Suprapubic skin (tissue), 4 donors: ENCODE results near the gene NTM. TPM values are rescaled to one million over a fixed set of nuclear protein-coding genes. Genes with fewer than 3 reads are reported as not detected.

ENCODE experiments used
- DNase-seq, 2 donors: peaks; one replicate each; pipeline ENCODE4 v3.0.0-alpha.2; 2019; ENCODE audit warnings: low spot score in 2 of 2
- H3K27ac ChIP-seq: fragments of 200-600 bp; sonication (generic); one replicate; pipeline ENCODE4 v1.5.1; 2019
- H3K27me3 ChIP-seq: fragments of 200-600 bp; sonication (generic); one replicate; pipeline ENCODE4 v1.5.1; 2019
- H3K36me3 ChIP-seq: fragments of 200-600 bp; sonication (generic); one replicate; pipeline ENCODE4 v1.5.1; 2019
- H3K4me1 ChIP-seq: fragments of 200-600 bp; sonication (generic); one replicate; pipeline ENCODE4 v1.5.1; 2019
- H3K4me3 ChIP-seq: fragments of 200-600 bp; sonication (generic); one replicate; pipeline ENCODE4 v1.5.1; 2019; ENCODE audit warnings: mild to moderate bottlenecking
- H3K9me3 ChIP-seq: fragments of 200-600 bp; sonication (generic); one replicate; pipeline ENCODE4 v1.5.1; 2019
- CTCF ChIP-seq, 2 donors: fragments of 200-600 bp in 1 of 2; fragments of 450-650 bp in 1 of 2; sonication (generic) in 1 of 2; IDR thresholded peaks; one replicate each; pipeline ENCODE4 v1.5.1; 2016 to 2019; ENCODE audit warnings: antibody characterized with exemption in 2 of 2, mild to moderate bottlenecking in 1 of 2, moderate library complexity in 1 of 2
- EP300 ChIP-seq: sonication (generic); formaldehyde crosslinking; IDR thresholded peaks from one replicate; pipeline ENCODE4 v1.6.1; 2017; ENCODE audit warnings: antibody characterized with exemption
- POLR2A ChIP-seq, 2 donors: fragments of 450-650 bp; IDR thresholded peaks; one replicate each; pipeline ENCODE4 v1.6.1; 2017; ENCODE audit warnings: antibody characterized with exemption in 2 of 2, mild to moderate bottlenecking in 2 of 2, moderate library complexity in 2 of 2
- POLR2AphosphoS5 ChIP-seq, 3 donors: sonication (generic); formaldehyde crosslinking; IDR thresholded peaks; one replicate each; pipeline ENCODE4 v1.6.1; 2017; ENCODE audit warnings: antibody characterized with exemption in 3 of 3
- WGBS: methylation state at CpG from one replicate; pipeline ENCODE4 v1.1.5; 2018; 5-methylcytosine and 5-hydroxymethylcytosine counted together
- total RNA-seq, 4 donors: library from RNA; depleted of rRNA; stranded (reverse); fragments of >200 nt; gene quantifications; one replicate each; pipeline ENCODE4 v1.1.0, GENCODE V29; 2016

Gene NTM
- total RNA-seq, 4 donors from 2014 or later: 0.19 to 19.1 (median 2.1) TPM

GRCh38 chr11:131884461-131885073, 514.2 kb downstream of the NTM start:
- DNase-seq: no peak
- no peaks in the 10 kb centered on the region for H3K4me1 ChIP-seq
- H3K27ac ChIP-seq: no peak overlapping the region
- no peaks in the 10 kb centered on the region for H3K36me3 ChIP-seq
- peaks cover 21% of the 10 kb centered on the region for H3K27me3 ChIP-seq
- no peak for TF ChIP-seq POLR2A (IDR thresholded peaks at IDR 0.05)
- no peak for TF ChIP-seq CTCF (IDR thresholded peaks at IDR 0.05)
- TF ChIP-seq EP300: no peak
- TF ChIP-seq POLR2AphosphoS5 (IDR thresholded peaks at IDR 0.05): no peak
- H3K4me3 ChIP-seq: no peak overlapping the region
- 70% methylated on average over 8 of the region's 8 CpGs for WGBS
- H3K9me3 ChIP-seq: no peaks in the 10 kb centered on the region

- no peaks in the 10 kb centered on the region for H3K4me1 ChIP-seq
- 85% methylated on average over 7 of the region's 7 CpGs for WGBS
- TF ChIP-seq EP300 (no peak), CTCF (IDR thresholded peaks at IDR 0.05) (no peak), POLR2AphosphoS5 (IDR thresholded peaks at IDR 0.05) (no peak), POLR2A (IDR thresholded peaks at IDR 0.05) (no peak)
- no peak overlapping the region for H3K4me3 ChIP-seq
- DNase-seq: no peak
- H3K27ac ChIP-seq: no peak overlapping the region
- H3K27me3 ChIP-seq: peaks cover 15% of the 10 kb centered on the region
- H3K9me3 ChIP-seq: no peaks in the 10 kb centered on the region
- no peaks in the 10 kb centered on the region for H3K36me3 ChIP-seq
Measured at GRCh38 chr11:131885431-131885830, 515.0 kb downstream of the NTM start.

- Histone ChIP-seq H3K27ac (no peak overlapping the region), H3K27me3 (peaks cover 9% of the 10 kb centered on the region), H3K4me1 (no peaks in the 10 kb centered on the region), H3K4me3 (no peak overlapping the region), H3K9me3 (no peaks in the 10 kb centered on the region), H3K36me3 (no peaks in the 10 kb centered on the region)
- no peak for DNase-seq
- WGBS: 84% methylated on average over 3 of the region's 3 CpGs
- TF ChIP-seq CTCF (IDR thresholded peaks at IDR 0.05): no peak
- no peak for TF ChIP-seq POLR2AphosphoS5 (IDR thresholded peaks at IDR 0.05)
- TF ChIP-seq EP300: no peak
- TF ChIP-seq POLR2A (IDR thresholded peaks at IDR 0.05): no peak
Measured at GRCh38 chr11:131886201-131886600, 515.8 kb downstream of the NTM start.

- Histone ChIP-seq H3K4me1 (no peaks in the 10 kb centered on the region), H3K27ac (no peak overlapping the region), H3K4me3 (no peak overlapping the region), H3K9me3 (no peaks in the 10 kb centered on the region), H3K27me3 (peaks cover 7% of the 10 kb centered on the region), H3K36me3 (no peaks in the 10 kb centered on the region)
- no peak for TF ChIP-seq POLR2A (IDR thresholded peaks at IDR 0.05)
- TF ChIP-seq POLR2AphosphoS5 (IDR thresholded peaks at IDR 0.05): no peak
- TF ChIP-seq CTCF (IDR thresholded peaks at IDR 0.05): no peak
- TF ChIP-seq EP300: no peak
- no peak for DNase-seq
- 68% methylated on average over 13 of the region's 13 CpGs for WGBS
Measured at GRCh38 chr11:131888230-131888855, 517.9 kb downstream of the NTM start.

- DNase-seq: no peak
- no peak for TF ChIP-seq EP300
- TF ChIP-seq POLR2A (IDR thresholded peaks at IDR 0.05): no peak
- no peak for TF ChIP-seq POLR2AphosphoS5 (IDR thresholded peaks at IDR 0.05)
- TF ChIP-seq CTCF (IDR thresholded peaks at IDR 0.05): no peak
- no peak overlapping the region for H3K27ac ChIP-seq
Measured at GRCh38 chr11:131889146-131889577, 518.7 kb downstream of the NTM start.

More at GRCh38 chr11:131889146-131889577, 518.7 kb downstream of the NTM start:
- no peaks in the 10 kb centered on the region for H3K4me1 ChIP-seq
- peaks cover 7% of the 10 kb centered on the region for H3K27me3 ChIP-seq
- no peaks in the 10 kb centered on the region for H3K36me3 ChIP-seq
- WGBS: 31% methylated on average over 2 of the region's 2 CpGs
- no peak overlapping the region for H3K4me3 ChIP-seq
- no peaks in the 10 kb centered on the region for H3K9me3 ChIP-seq
